Heart left ventricle (tissue), 13 donors: Measurements from ENCODE around the gene NAGS.
"Not testable (repeated sequence)": the region's sequence is repeated elsewhere in the genome, so short reads cannot be mapped to it uniquely, and the experiment has no call there.

ENCODE experiments used
- CTCF ChIP-seq, 12 donors: fragments of 200-600 bp; sonication (generic) in 4 of 12; IDR thresholded peaks; one replicate each; pipeline versions ENCODE4 v1.5.0 to v1.8.0; 2018 to 2022; ENCODE audit warnings: antibody characterized with exemption in 12 of 12, mild to moderate bottlenecking in 5 of 12
- POLR2A ChIP-seq, 2 donors: fragments of 450-650 bp; IDR thresholded peaks; one replicate each; pipeline ENCODE4 v1.6.1; 2017; ENCODE audit warnings: antibody characterized with exemption in 2 of 2, mild to moderate bottlenecking in 2 of 2, moderate library complexity in 2 of 2
- donor health status: ischemic (EF 13 %, LVEDD 7.1; RV severe dilation, severe dysfunction).
- donor health status: DM: no; HTN: yes; CAD: no.
- donor health status: DM: no; HTN: no; CAD: no.
- donor health status: ischemic (EF 25% LVEDD 6.9; RV normal size, moderate dysfunction).
- donor health status: ischemic (EF 25% LVEDD 5.7; RV mildly dilated, moderate dysfunction).
- donor health status: ischemic (EF 35%, LVEDD 5.7; RV mildly dilated, moderate dysfunction).
- donor health status: nonischemic (EF 11% LVEDD 7.7; RV severe dilation, severe dysfunction).
- donor health status: DM: yes; HTN: yes; CAD: no.
- donor health status: PGD.
- donor health status: ischemic (EF 29% LVEDD 5.4; RV normal size, mild dysfunction).
- donor health status: nonischemic (EF 23%, LVEDD 6.1; RV moderate dilation, normal function).

- not testable (repeated sequence) for TF ChIP-seq POLR2A, CTCF (IDR thresholded peaks at IDR 0.05)
These were observed 16.8 kb downstream of the NAGS start for GRCh38 chr17:44021227-44021626.
